Keratinocyte (primary cell): ENCODE results near the gene C22orf31. TPM values are rescaled to one million over a fixed set of nuclear protein-coding genes. Genes with fewer than 3 reads are reported as not detected.

Experiments used
- DNase-seq: peaks from one replicate; pipeline ENCODE4 v3.0.0-alpha.2; 2011; ENCODE audit warnings: low read depth, missing footprints, low spot score
- FAIRE-seq: peaks from 2 replicates; lab custom pipeline; 2011; peaks lifted over from hg19 to GRCh38; lab: Jason Lieb, UNC
- H2AFZ ChIP-seq: 2 replicates; pipeline ENCODE4 v1.6.0; 2012; ENCODE audit warnings: low read length, control low read depth, inconsistent platforms; ENCODE audit not compliant: control insufficient read depth
- H3K27ac ChIP-seq: 2 replicates; pipeline ENCODE4 v1.5.1; 2011; ENCODE audit warnings: low read length; ENCODE audit not compliant: control insufficient read depth, insufficient read depth
- H3K27me3 ChIP-seq: 3 replicates; pipeline ENCODE4 v1.6.0; 2011; ENCODE audit warnings: low read length; ENCODE audit not compliant: control insufficient read depth, insufficient read depth; ENCODE audit errors: extremely low read depth
- H3K36me3 ChIP-seq, 2 experiments: 2 replicates in 1 of 2; 3 replicates in 1 of 2; pipeline ENCODE4 v1.5.1; 2011; ENCODE audit warnings: low read length in 2 of 2, mild to moderate bottlenecking in 1 of 2; ENCODE audit not compliant: control insufficient read depth in 2 of 2, insufficient read depth in 2 of 2; ENCODE audit errors: extremely low read depth in 1 of 2
- H3K4me1 ChIP-seq: 3 replicates; pipeline ENCODE4 v1.5.1; 2011; ENCODE audit warnings: low read length; ENCODE audit not compliant: control insufficient read depth, insufficient read depth; ENCODE audit errors: extremely low read depth
- H3K4me2 ChIP-seq: 3 replicates; pipeline ENCODE4 v1.6.0; 2011; ENCODE audit warnings: low read depth, low read length; ENCODE audit not compliant: control insufficient read depth, insufficient read depth; ENCODE audit errors: extremely low read depth
- H3K4me3 ChIP-seq, 3 experiments: fragments of 200-600 bp in 1 of 3; sonication (generic) in 1 of 3; 2 replicates in 2 of 3; 3 replicates in 1 of 3; pipeline ENCODE4 v1.5.1; 2011 to 2016; ENCODE audit warnings: low read length in 3 of 3, mild to moderate bottlenecking in 3 of 3, control low read depth in 2 of 3, inconsistent platforms in 1 of 3, low read depth in 1 of 3, mixed read lengths in 1 of 3, mixed run types in 1 of 3, moderate library complexity in 1 of 3; ENCODE audit not compliant: control insufficient read depth in 2 of 3, insufficient read depth in 2 of 3; ENCODE audit errors: extremely low read depth in 1 of 3
- H3K79me2 ChIP-seq: 2 replicates; pipeline ENCODE4 v1.6.0; 2012; ENCODE audit warnings: low read length; ENCODE audit not compliant: control insufficient read depth, insufficient read depth
- H3K9ac ChIP-seq: 3 replicates; pipeline ENCODE4 v1.6.0; 2011; ENCODE audit warnings: low read length; ENCODE audit not compliant: control insufficient read depth, insufficient read depth; ENCODE audit errors: extremely low read depth
- H3K9me1 ChIP-seq: 3 replicates; pipeline ENCODE4 v1.6.0; 2011; ENCODE audit warnings: low read length; ENCODE audit not compliant: control insufficient read depth, insufficient read depth; ENCODE audit errors: extremely low read depth
- H3K9me3 ChIP-seq: 2 replicates; pipeline ENCODE4 v1.5.1; 2012; ENCODE audit warnings: low read depth, low read length; ENCODE audit not compliant: control insufficient read depth
- H4K20me1 ChIP-seq: 3 replicates; pipeline ENCODE4 v1.6.0; 2011; ENCODE audit warnings: low read length; ENCODE audit not compliant: control insufficient read depth, insufficient read depth; ENCODE audit errors: extremely low read depth
- CTCF ChIP-seq, 3 experiments: IDR thresholded peaks in 1 of 3; conservative IDR thresholded peaks in 1 of 3; optimal IDR thresholded peaks in 1 of 3; 2 replicates in 2 of 3; 3 replicates in 1 of 3; pipeline versions ENCODE3 to v1.5.1; 2011; ENCODE audit warnings: low read length in 3 of 3, mild to moderate bottlenecking in 3 of 3, moderate library complexity in 2 of 3, control low read depth in 1 of 3, inconsistent platforms in 1 of 3; ENCODE audit not compliant: insufficient read depth in 2 of 3; ENCODE audit errors: extremely low read depth in 1 of 3
- EZH2 ChIP-seq: IDR thresholded peaks from one replicate; pipeline ENCODE4 v1.6.1; 2012; ENCODE audit warnings: inconsistent platforms, mild to moderate bottlenecking, low read length, moderate library complexity
- dilution Hi-C: fragments of 300-500 bp; cut with MboI; formaldehyde crosslinking; loops from one replicate; pipeline ENCODE4 v1.7.0; 2020; ENCODE audit warnings: low sequenced_read_pairs; ENCODE audit not compliant: extremely low pct_ligation_motif_present
- polyA plus RNA-seq, 5 experiments: library from polyadenylated mRNA; depleted of rRNA in 3 of 5; stranded (reverse) in 3 of 5; stranded (forward) in 1 of 5; unstranded in 1 of 5; fragments of >200 nt; gene quantifications; 1 replicate in 1 of 5; 2 replicates in 3 of 5; 3 replicates in 1 of 5; pipeline versions ENCODE4 v1.2.1 to v1.2.3, GENCODE V29; 2011 to 2012; ENCODE audit warnings: missing spikeins in 2 of 5, low read depth in 1 of 5, low replicate concordance in 1 of 5

The C22orf31 gene
- polyA plus RNA-seq, 1 donor (not counting 4 experiments of a cell fraction or from before 2014, with no cell fraction given), result not detected

GRCh38 chr22:29082826-29083545 lies 21.4 kb upstream of the C22orf31 start:
- Histone ChIP-seq H2AFZ (no peak overlapping the region), H3K9me3 (no peaks in the 10 kb centered on the region), H3K27me3 (no peaks in the 10 kb centered on the region), H3K4me2 (no peak overlapping the region), H3K9me1 (no peaks in the 10 kb centered on the region), H3K9ac (no peak overlapping the region), H3K27ac (no peak overlapping the region), H4K20me1 (no peaks in the 10 kb centered on the region), H3K79me2 (no peaks in the 10 kb centered on the region), H3K4me1 (peaks cover 2% of the 10 kb centered on the region), H3K4me3 (no peak overlapping the region), H3K36me3 (no peaks in the 10 kb centered on the region)
- no peak for DNase-seq
- no peak for FAIRE-seq
- dilution Hi-C loops, result no loop called here
- no peak for TF ChIP-seq EZH2
- TF ChIP-seq CTCF (optimal IDR thresholded peaks at IDR 0.05 in 1 of 3, IDR thresholded peaks at IDR 0.05 in 1 of 3, conservative IDR thresholded peaks at IDR 0.05 in 1 of 3; ENCODE audit: extremely low read depth in 1 of 3, insufficient read depth in 2 of 3, low read length in 3 of 3), result no peak

DNA sequence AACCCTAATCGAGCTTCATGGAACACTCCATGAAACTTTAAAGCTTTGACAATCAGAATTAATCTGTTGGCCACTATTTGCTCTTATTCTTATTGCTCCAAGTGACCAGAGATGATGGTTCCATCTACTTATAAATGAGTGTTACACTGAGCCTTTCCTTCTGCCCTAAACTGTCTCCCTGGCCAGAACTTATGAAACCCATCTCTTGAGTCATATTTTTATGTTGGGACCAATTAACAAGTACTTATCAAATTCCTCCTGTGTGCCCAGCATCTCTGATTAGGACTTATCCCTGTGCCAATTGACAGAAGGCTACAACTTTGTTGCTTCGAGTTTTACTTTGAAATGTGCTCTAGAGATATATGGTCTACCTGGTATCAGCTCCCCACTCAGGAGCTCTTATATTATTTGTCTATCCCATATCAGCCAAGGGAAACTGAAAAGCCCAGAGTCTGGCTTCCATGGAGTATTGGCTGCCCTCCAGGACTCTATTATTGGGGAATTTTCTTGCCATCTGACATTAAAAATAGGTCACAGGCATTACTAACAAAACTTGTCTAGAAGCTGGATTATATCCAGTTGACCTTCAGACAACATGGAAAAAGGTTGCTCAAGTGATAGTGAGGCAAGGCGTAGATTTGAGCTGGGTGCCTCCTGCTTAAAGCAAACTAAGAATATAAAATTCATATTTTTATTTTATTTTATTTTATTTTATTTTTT lies 20.0 kb upstream of the C22orf31 start:
- no peak overlapping the region for H3K9ac ChIP-seq
- no peaks in the 10 kb centered on the region for H3K36me3 ChIP-seq
- H3K79me2 ChIP-seq, result no peaks in the 10 kb centered on the region
- H3K9me1 ChIP-seq, result no peaks in the 10 kb centered on the region
- H3K9me3 ChIP-seq, result no peaks in the 10 kb centered on the region
- H3K4me3 ChIP-seq, result no peak overlapping the region
- FAIRE-seq (no peak), DNase-seq (no peak)
- H3K4me1 ChIP-seq, result peaks cover 2% of the 10 kb centered on the region
- no peaks in the 10 kb centered on the region for H4K20me1 ChIP-seq
- no peaks in the 10 kb centered on the region for H3K27me3 ChIP-seq
- H2AFZ ChIP-seq, result no peak overlapping the region
- TF ChIP-seq CTCF (optimal IDR thresholded peaks at IDR 0.05 in 1 of 3, IDR thresholded peaks at IDR 0.05 in 1 of 3, conservative IDR thresholded peaks at IDR 0.05 in 1 of 3; ENCODE audit: extremely low read depth in 1 of 3, insufficient read depth in 2 of 3, low read length in 3 of 3) (no peak), EZH2 (no peak)
- no peak overlapping the region for H3K27ac ChIP-seq
- no peak overlapping the region for H3K4me2 ChIP-seq
- dilution Hi-C loops, result no loop called here
